HG02763 (cell line): Measurements from ENCODE around the gene ZNF25.
A peak's percentile ranks its signal among the peaks of the same experiment; 100 is the strongest.
"Not testable (repeated sequence)": the region's sequence is repeated elsewhere in the genome, so short reads cannot be mapped to it uniquely, and the experiment has no call there.

Experiments used
- ATAC-seq: cut with Tn5 transposase; IDR thresholded peaks from one replicate; pipeline ENCODE4 v1.9.1; 2021; ENCODE audit warnings: mild to moderate bottlenecking, moderate library complexity; ENCODE audit not compliant: unreplicated experiment

The ZNF25 gene

GRCh38 chr10:37976091-37976879 is at the start of gene ZNF25:
TSS of gene ZNF25 (minus strand) at chr10:37976647. CDS start at chr10:37971722, 4,925 bp downstream.
- peak; percentile 95 for ATAC-seq

- peak; percentile 72 for ATAC-seq
These were observed 48.8 kb upstream of the ZNF25 start for GRCh38 chr10:38025283-38025682.

GRCh38 chr10:38019124-38019523 is 42.7 kb upstream of the ZNF25 start:
- not testable (repeated sequence) for ATAC-seq

- ATAC-seq, result no peak
These were observed 39.9 kb upstream of the ZNF25 start for GRCh38 chr10:38016354-38016753.

GRCh38 chr10:38010119-38010903 is 33.9 kb upstream of the ZNF25 start, which contains the start of gene ZNF33A:
TSS of gene ZNF33A (plus strand) at chr10:38010675. CDS start at chr10:38012342, 1,667 bp downstream.
- ATAC-seq, result peak; percentile 88

GRCh38 chr10:38007991-38008390 is 31.5 kb upstream of the ZNF25 start:
- ATAC-seq, result no peak

GRCh38 chr10:38007551-38007950 is 31.1 kb upstream of the ZNF25 start:
- ATAC-seq, result no peak

GRCh38 chr10:38003588-38003987 is 27.1 kb upstream of the ZNF25 start:
- no peak for ATAC-seq

- no peak for ATAC-seq
These were observed 26.6 kb upstream of the ZNF25 start for GRCh38 chr10:38003026-38003425.

GRCh38 chr10:38000474-38000873 is 24.0 kb upstream of the ZNF25 start:
- ATAC-seq, result not testable (repeated sequence)

- not testable (repeated sequence) for ATAC-seq
These were observed 22.5 kb upstream of the ZNF25 start for GRCh38 chr10:37998920-37999319.

- ATAC-seq, result no peak
These were observed 15.6 kb upstream of the ZNF25 start for GRCh38 chr10:37992083-37992482.

GRCh38 chr10:37991655-37992054 is 15.2 kb upstream of the ZNF25 start:
- no peak for ATAC-seq

GRCh38 chr10:37976880-37977203 is 395 bp upstream of the ZNF25 start:
- ATAC-seq, result no peak

- no peak for ATAC-seq
These were observed 951 bp downstream of the ZNF25 start for GRCh38 chr10:37975401-37975991.

- no peak for ATAC-seq
These were observed 4.1 kb downstream of the ZNF25 start for GRCh38 chr10:37972396-37972795.

- ATAC-seq, result no peak
These were observed 11.4 kb downstream of the ZNF25 start for GRCh38 chr10:37965006-37965405.

- ATAC-seq, result no peak
These were observed 15.8 kb downstream of the ZNF25 start for GRCh38 chr10:37960591-37961137.

GRCh38 chr10:37957841-37958240 is 18.6 kb downstream of the ZNF25 start:
- ATAC-seq, result no peak

GRCh38 chr10:37952926-37953325 is 23.5 kb downstream of the ZNF25 start:
- no peak for ATAC-seq

GRCh38 chr10:37952043-37952755 is 24.2 kb downstream of the ZNF25 start:
- ATAC-seq, result no peak
